Measurements from ENCODE around the gene IFT80. TPM values are rescaled to one million over a fixed set of nuclear protein-coding genes. Genes with fewer than 3 reads are reported as not detected.
A peak's percentile ranks its signal among the peaks of the same experiment; 100 is the strongest.

Gene IFT80
- total and polyA plus RNA-seq, 9 of the 15 experiments (the other 6 are each of a cell fraction or from before 2014, with no cell fraction given) = 6.7 to 21.1 (median 16.4) TPM

DNA sequence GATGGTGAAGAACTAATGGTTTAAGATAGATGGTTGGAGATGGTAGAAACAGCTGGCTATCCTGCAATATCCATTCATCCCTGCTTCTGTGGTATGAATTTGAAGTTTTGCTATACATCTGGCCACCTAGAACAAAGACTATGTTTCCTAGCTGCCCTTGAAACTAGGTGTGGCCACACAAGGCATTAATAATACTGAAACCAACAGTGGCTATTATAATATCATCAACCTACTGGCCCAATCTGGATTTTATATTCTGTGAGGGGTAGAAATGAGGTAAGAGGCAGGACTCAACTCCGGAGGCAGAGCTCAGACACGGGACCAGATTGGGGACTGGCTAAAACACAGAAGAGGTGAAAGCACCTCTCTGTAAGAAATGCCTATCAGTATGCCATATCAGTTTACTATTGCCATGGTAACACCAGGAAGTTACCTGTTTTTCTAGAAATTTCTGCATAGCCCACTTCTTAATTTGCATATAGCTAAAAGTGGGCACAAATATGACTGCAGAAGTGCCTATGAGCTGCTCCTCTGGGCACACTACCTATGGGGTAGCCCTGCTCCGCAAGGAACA is 8.4 kb downstream of the IFT80 start:
- Histone ChIP-seq H3K27ac (ENCODE audit: extremely low read depth, low read depth, low read length) (no peak overlapping the region), H3K4me3 (no peak overlapping the region), H3K9me1 (ENCODE audit: control insufficient read depth, insufficient read depth, low read length) (no peaks in the 10 kb centered on the region), H3K27me3 (ENCODE audit: control insufficient read depth in 2 of 2, insufficient read depth in 2 of 2, low read length in 2 of 2) (no peaks in the 10 kb centered on the region), H3K79me2 (ENCODE audit: control insufficient read depth, insufficient read depth, low read length) (peaks cover 18% of the 10 kb centered on the region; the same call in 1 of the 3 replicates), H2AFZ (ENCODE audit: low read depth, low read length) (no peak overlapping the region), H4K20me1 (replicated peaks; ENCODE audit: control insufficient read depth, insufficient read depth, low read length) (no peaks in the 10 kb centered on the region), H3K36me3 (ENCODE audit: control insufficient read depth, insufficient read depth, low read length) (no peaks in the 10 kb centered on the region; the same call in 2 of the 3 replicates), H3K9ac (ENCODE audit: insufficient read depth in 1 of 2, low read depth in 2 of 2, low read length in 2 of 2) (peak overlapping the region in 1 of 2 experiments; percentile 39; a peak in 1 of 4 replicates), H3K4me1 (replicated peaks in 1 of 2; ENCODE audit: control insufficient read depth in 2 of 2, insufficient read depth in 2 of 2, low read length in 2 of 2) (peaks cover 9 to 28% of the 10 kb centered on the region in 2 experiments; a peak in 4 of 5 replicates), H3K9me3 (replicated peaks; ENCODE audit: control insufficient read depth, insufficient read depth, low read depth, low read length) (no peaks in the 10 kb centered on the region), H3K4me2 (ENCODE audit: insufficient read depth, low read length) (no peak overlapping the region)
- intact Hi-C loops (cut with micrococcal nuclease) = no loop called here
- TF ChIP-seq, protein P1, sequence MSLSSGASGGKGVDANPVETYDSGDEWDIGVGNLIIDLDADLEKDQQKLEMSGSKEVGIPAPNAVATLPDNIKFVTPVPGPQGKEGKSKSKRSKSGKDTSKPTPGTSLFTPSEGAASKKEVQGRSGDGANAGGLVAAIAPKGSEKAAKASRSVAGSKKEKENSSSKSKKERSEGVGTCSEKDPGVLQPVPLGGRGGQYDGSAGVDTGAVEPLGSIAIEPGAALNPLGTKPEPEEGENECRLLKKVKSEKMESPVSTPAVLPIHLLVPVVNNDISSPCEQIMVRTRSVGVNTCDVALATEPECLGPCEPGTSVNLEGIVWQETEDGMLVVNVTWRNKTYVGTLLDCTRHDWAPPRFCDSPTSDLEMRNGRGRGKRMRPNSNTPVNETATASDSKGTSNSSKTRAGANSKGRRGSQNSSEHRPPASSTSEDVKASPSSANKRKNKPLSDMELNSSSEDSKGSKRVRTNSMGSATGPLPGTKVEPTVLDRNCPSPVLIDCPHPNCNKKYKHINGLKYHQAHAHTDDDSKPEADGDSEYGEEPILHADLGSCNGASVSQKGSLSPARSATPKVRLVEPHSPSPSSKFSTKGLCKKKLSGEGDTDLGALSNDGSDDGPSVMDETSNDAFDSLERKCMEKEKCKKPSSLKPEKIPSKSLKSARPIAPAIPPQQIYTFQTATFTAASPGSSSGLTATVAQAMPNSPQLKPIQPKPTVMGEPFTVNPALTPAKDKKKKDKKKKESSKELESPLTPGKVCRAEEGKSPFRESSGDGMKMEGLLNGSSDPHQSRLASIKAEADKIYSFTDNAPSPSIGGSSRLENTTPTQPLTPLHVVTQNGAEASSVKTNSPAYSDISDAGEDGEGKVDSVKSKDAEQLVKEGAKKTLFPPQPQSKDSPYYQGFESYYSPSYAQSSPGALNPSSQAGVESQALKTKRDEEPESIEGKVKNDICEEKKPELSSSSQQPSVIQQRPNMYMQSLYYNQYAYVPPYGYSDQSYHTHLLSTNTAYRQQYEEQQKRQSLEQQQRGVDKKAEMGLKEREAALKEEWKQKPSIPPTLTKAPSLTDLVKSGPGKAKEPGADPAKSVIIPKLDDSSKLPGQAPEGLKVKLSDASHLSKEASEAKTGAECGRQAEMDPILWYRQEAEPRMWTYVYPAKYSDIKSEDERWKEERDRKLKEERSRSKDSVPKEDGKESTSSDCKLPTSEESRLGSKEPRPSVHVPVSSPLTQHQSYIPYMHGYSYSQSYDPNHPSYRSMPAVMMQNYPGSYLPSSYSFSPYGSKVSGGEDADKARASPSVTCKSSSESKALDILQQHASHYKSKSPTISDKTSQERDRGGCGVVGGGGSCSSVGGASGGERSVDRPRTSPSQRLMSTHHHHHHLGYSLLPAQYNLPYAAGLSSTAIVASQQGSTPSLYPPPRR (CRISPR knock-in tag; IDR thresholded peaks at IDR 0.05; ENCODE audit: borderline replicate concordance) = no peak
- TF ChIP-seq RFX1 (IDR thresholded peaks at IDR 0.05) (peak; percentile 75), TCF3 (CRISPR knock-in tag; IDR thresholded peaks at IDR 0.05) (no peak)
- DNase-seq (ENCODE audit: extremely low read depth in 1 of 4, low spot score in 3 of 4) (no peak), ATAC-seq (no peak), FAIRE-seq (no peak)
- WGBS (ENCODE audit: insufficient coverage, low coverage, missing lambda C conversion rate) = 83% methylated on average over 3 of the region's 3 CpGs
- CTCF ChIA-PET (ENCODE audit: low intra/inter-chr PET ratio) = no interaction called here
- POLR2A ChIA-PET = interaction anchor here (0.5 to 1.2 kb wide), 3 partner anchors 9 to 279 kb away, joined by 3 read pairs; partner anchors contain the start of gene SMC4
- in situ Hi-C loops (cut with MboI) = no loop called here
- BruUV-seq (replicated peaks) = no TSS peak

Data from K562 (cell line).